ENCODE results near the gene MAGEA2B.
"Not testable (repeated sequence)": the region's sequence is repeated elsewhere in the genome, so short reads cannot be mapped to it uniquely, and the experiment has no call there.

MAGEA2B gene

GRCh38 chrX:152713815-152714787 is at the start of gene MAGEA2B:
Gene MAGEA2B (plus strand): TSS chrX:152714628. CDS start chrX:152717107, 2,479 bp downstream.
- not testable (repeated sequence) for H3K4me3 ChIP-seq; H3K36me3 ChIP-seq; H3K4me2 ChIP-seq; H3K4me1 ChIP-seq; H3K27ac ChIP-seq; H3K27me3 ChIP-seq; H4K20me1 ChIP-seq; H3K9ac ChIP-seq; H3K9me3 ChIP-seq (replicated peaks in 1 of 11)

GRCh38 chrX:152674135-152674534 is 40.3 kb upstream of the MAGEA2B start:
- no peak overlapping the region for H3K27ac ChIP-seq
- H4K20me1 ChIP-seq, result no peaks in the 10 kb centered on the region; a peak in 1 of 22 replicates
- no peak overlapping the region for H3K4me3 ChIP-seq
- TF ChIP-seq Cebpa-rat (IDR thresholded peaks at IDR 0.05), result no peak
- H3K4me1 ChIP-seq, result peaks cover 0 to 10% (median 6%) of the 10 kb centered on the region in 10 experiments; a peak in 5 of 20 replicates
- no peaks in the 10 kb centered on the region for H3K36me3 ChIP-seq
- H3K27me3 ChIP-seq, result peaks cover 22 to 54% (median 37%) of the 10 kb centered on the region in 11 experiments
- H3K9me3 ChIP-seq (replicated peaks in 1 of 11), result peaks cover 0 to 8% (median 4%) of the 10 kb centered on the region in 11 experiments; a peak in 10 of 22 replicates
- H3K9ac ChIP-seq, result no peak overlapping the region
- H3K4me2 ChIP-seq, result no peak overlapping the region

GRCh38 chrX:152674652-152675051 is 39.8 kb upstream of the MAGEA2B start:
- not testable (repeated sequence) for H3K9me3 ChIP-seq (replicated peaks in 1 of 11); H4K20me1 ChIP-seq; H3K36me3 ChIP-seq; H3K4me3 ChIP-seq; H3K9ac ChIP-seq; H3K4me1 ChIP-seq; H3K4me2 ChIP-seq; H3K27ac ChIP-seq
- peaks cover 16 to 48% (median 32%) of the 10 kb centered on the region in 11 experiments for H3K27me3 ChIP-seq

- H3K27me3 ChIP-seq, result peaks cover 0 to 16% (median 4%) of the 10 kb centered on the region in 11 experiments; a peak in 11 of 22 replicates
- not testable (repeated sequence) for H3K9me3 ChIP-seq (replicated peaks in 1 of 11); H3K4me3 ChIP-seq; H3K9ac ChIP-seq; H3K36me3 ChIP-seq; H3K4me1 ChIP-seq; H3K4me2 ChIP-seq; H4K20me1 ChIP-seq; H3K27ac ChIP-seq
These were observed 33.4 kb upstream of the MAGEA2B start for GRCh38 chrX:152681012-152681411.

GRCh38 chrX:152697952-152698931 is 16.2 kb upstream of the MAGEA2B start, which contains the start of gene MAGEA3:
Gene MAGEA3 (plus strand): TSS chrX:152698794. CDS start chrX:152700833, 2,039 bp downstream.
- not testable (repeated sequence) for H3K27ac ChIP-seq; H3K27me3 ChIP-seq; H3K4me3 ChIP-seq; H3K4me1 ChIP-seq; H3K9ac ChIP-seq; H4K20me1 ChIP-seq; H3K4me2 ChIP-seq; H3K9me3 ChIP-seq (replicated peaks in 1 of 11); H3K36me3 ChIP-seq

GRCh38 chrX:152700390-152700789 is 14.0 kb upstream of the MAGEA2B start:
- not testable (repeated sequence) for H3K36me3 ChIP-seq; H3K9me3 ChIP-seq (replicated peaks in 1 of 11); H4K20me1 ChIP-seq; H3K27ac ChIP-seq; H3K4me1 ChIP-seq; H3K9ac ChIP-seq; H3K4me3 ChIP-seq; H3K4me2 ChIP-seq; H3K27me3 ChIP-seq

- H3K4me3 ChIP-seq; H3K9ac ChIP-seq; H3K4me2 ChIP-seq; H3K36me3 ChIP-seq; H3K27ac ChIP-seq; H3K27me3 ChIP-seq; H3K9me3 ChIP-seq (replicated peaks in 1 of 11); H4K20me1 ChIP-seq; H3K4me1 ChIP-seq: not testable (repeated sequence)
These were observed 7.9 kb upstream of the MAGEA2B start for GRCh38 chrX:152706500-152706899.

- not testable (repeated sequence) for H3K27ac ChIP-seq; H4K20me1 ChIP-seq; H3K4me3 ChIP-seq; H3K4me2 ChIP-seq; H3K9me3 ChIP-seq (replicated peaks in 1 of 11); H3K4me1 ChIP-seq; H3K9ac ChIP-seq; H3K36me3 ChIP-seq; H3K27me3 ChIP-seq
These were observed 5.3 kb upstream of the MAGEA2B start, which contains the start of gene CSAG2 for GRCh38 chrX:152709173-152709572. Gene CSAG2 (minus strand): TSS chrX:152709273. CDS start chrX:152709112, 161 bp downstream.

- not testable (repeated sequence) for H3K4me3 ChIP-seq; H3K27ac ChIP-seq; H3K4me2 ChIP-seq; H4K20me1 ChIP-seq; H3K9ac ChIP-seq; H3K36me3 ChIP-seq; H3K9me3 ChIP-seq (replicated peaks in 1 of 11); H3K27me3 ChIP-seq; H3K4me1 ChIP-seq
These were observed 1.2 kb upstream of the MAGEA2B start for GRCh38 chrX:152713195-152713594.
